ENCODE results near the gene KIRREL3.

- TF ChIP-seq REST (IDR thresholded peaks at IDR 0.05; ENCODE audit: low read depth, low read length) (no peak), CTCF (IDR thresholded peaks at IDR 0.05) (no peak), MAX (IDR thresholded peaks at IDR 0.05; ENCODE audit: low read depth) (no peak)
- TF ChIP-seq, protein P1, sequence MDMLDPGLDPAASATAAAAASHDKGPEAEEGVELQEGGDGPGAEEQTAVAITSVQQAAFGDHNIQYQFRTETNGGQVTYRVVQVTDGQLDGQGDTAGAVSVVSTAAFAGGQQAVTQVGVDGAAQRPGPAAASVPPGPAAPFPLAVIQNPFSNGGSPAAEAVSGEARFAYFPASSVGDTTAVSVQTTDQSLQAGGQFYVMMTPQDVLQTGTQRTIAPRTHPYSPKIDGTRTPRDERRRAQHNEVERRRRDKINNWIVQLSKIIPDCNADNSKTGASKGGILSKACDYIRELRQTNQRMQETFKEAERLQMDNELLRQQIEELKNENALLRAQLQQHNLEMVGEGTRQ (IDR thresholded peaks at IDR 0.05; ENCODE audit: borderline replicate concordance, low read depth, low read length): no peak
- TF ChIP-seq, protein P2, sequence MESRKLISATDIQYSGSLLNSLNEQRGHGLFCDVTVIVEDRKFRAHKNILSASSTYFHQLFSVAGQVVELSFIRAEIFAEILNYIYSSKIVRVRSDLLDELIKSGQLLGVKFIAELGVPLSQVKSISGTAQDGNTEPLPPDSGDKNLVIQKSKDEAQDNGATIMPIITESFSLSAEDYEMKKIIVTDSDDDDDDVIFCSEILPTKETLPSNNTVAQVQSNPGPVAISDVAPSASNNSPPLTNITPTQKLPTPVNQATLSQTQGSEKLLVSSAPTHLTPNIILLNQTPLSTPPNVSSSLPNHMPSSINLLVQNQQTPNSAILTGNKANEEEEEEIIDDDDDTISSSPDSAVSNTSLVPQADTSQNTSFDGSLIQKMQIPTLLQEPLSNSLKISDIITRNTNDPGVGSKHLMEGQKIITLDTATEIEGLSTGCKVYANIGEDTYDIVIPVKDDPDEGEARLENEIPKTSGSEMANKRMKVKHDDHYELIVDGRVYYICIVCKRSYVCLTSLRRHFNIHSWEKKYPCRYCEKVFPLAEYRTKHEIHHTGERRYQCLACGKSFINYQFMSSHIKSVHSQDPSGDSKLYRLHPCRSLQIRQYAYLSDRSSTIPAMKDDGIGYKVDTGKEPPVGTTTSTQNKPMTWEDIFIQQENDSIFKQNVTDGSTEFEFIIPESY (IDR thresholded peaks at IDR 0.05; ENCODE audit: borderline replicate concordance, low read depth): no peak
These were observed 463.1 kb downstream of the KIRREL3 start for GRCh38 chr11:126537492-126537891.

All from SK-N-SH (cell line).